ENCODE results near the gene CACNA2D2. TPM values are rescaled to one million over a fixed set of nuclear protein-coding genes. Genes with fewer than 3 reads are reported as not detected.

CACNA2D2 gene
- total and polyA plus RNA-seq, 2 of the 13 experiments (the other 11 are each of a cell fraction or from before 2014, with no cell fraction given), result not detected

- TF ChIP-seq PRDM10 (CRISPR knock-in tag; IDR thresholded peaks at IDR 0.05; ENCODE audit: low read depth), result peak; percentile 98
- peak; percentile 24; the same call in 1 of the 2 replicates for TF ChIP-seq HIVEP1 (CRISPR knock-in tag; IDR thresholded peaks at IDR 0.05)
- no peak for TF ChIP-seq MTF2 (CRISPR knock-in tag; IDR thresholded peaks at IDR 0.05; ENCODE audit: borderline replicate concordance)
- peak; percentile 30; the same call in 1 of the 3 replicates for TF ChIP-seq MXI1 (IDR thresholded peaks at IDR 0.05; ENCODE audit: borderline replicate concordance, low read depth, low read length)
- TF ChIP-seq ZNF3 (CRISPR knock-in tag; IDR thresholded peaks at IDR 0.05), result no peak
- TF ChIP-seq TAF15 (IDR thresholded peaks at IDR 0.05; ENCODE audit: low read depth, low read length, poor library complexity, severe bottlenecking), result no peak
- TF ChIP-seq ZNF878 (CRISPR knock-in tag; IDR thresholded peaks at IDR 0.05), result no peak; the same call in 1 of the 2 replicates
- TF ChIP-seq HDAC2 (CRISPR knock-in tag; IDR thresholded peaks at IDR 0.05), result peak; percentile 43; the same call in 1 of the 2 replicates
- peak; percentile 50 for TF ChIP-seq ZEB1 (IDR thresholded peaks at IDR 0.05; ENCODE audit: insufficient replicate concordance, low read depth)
- TF ChIP-seq ELF1 (CRISPR knock-in tag; IDR thresholded peaks at IDR 0.05), result no peak; the same call in 1 of the 2 replicates
- no peak for TF ChIP-seq NCOA1 (CRISPR knock-in tag; IDR thresholded peaks at IDR 0.05)
- TF ChIP-seq ZNF567 (CRISPR knock-in tag; IDR thresholded peaks at IDR 0.05; ENCODE audit: borderline replicate concordance), result 0 out of 2 replicates have a peak, but pooled peaks have one; percentile 31
- no peak for TF ChIP-seq ZNF17 (CRISPR knock-in tag; IDR thresholded peaks at IDR 0.05)
- TF ChIP-seq, protein P1, sequence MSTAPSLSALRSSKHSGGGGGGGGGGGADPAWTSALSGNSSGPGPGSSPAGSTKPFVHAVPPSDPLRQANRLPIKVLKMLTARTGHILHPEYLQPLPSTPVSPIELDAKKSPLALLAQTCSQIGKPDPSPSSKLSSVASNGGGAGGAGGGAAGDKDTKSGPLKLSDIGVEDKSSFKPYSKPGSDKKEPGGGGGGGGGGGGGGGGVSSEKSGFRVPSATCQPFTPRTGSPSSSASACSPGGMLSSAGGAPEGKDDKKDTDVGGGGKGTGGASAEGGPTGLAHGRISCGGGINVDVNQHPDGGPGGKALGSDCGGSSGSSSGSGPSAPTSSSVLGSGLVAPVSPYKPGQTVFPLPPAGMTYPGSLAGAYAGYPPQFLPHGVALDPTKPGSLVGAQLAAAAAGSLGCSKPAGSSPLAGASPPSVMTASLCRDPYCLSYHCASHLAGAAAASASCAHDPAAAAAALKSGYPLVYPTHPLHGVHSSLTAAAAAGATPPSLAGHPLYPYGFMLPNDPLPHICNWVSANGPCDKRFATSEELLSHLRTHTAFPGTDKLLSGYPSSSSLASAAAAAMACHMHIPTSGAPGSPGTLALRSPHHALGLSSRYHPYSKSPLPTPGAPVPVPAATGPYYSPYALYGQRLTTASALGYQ (CRISPR knock-in tag; IDR thresholded peaks at IDR 0.05), result no peak
- TF ChIP-seq TGIF2 (CRISPR knock-in tag; IDR thresholded peaks at IDR 0.05), result no peak
- TF ChIP-seq RNF219 (CRISPR knock-in tag; IDR thresholded peaks at IDR 0.05), result no peak; the same call in 1 of the 2 replicates
- 0 out of 2 replicates have a peak, but pooled peaks have one; percentile 26 for TF ChIP-seq ZNF124 (CRISPR knock-in tag; IDR thresholded peaks at IDR 0.05)
- no peak for TF ChIP-seq RFX5 (IDR thresholded peaks at IDR 0.05; ENCODE audit: low read depth, low read length)
- no peak for TF ChIP-seq ZNF549 (CRISPR knock-in tag; IDR thresholded peaks at IDR 0.05)
- peak; percentile 92 for TF ChIP-seq ASH2L (IDR thresholded peaks at IDR 0.05; ENCODE audit: insufficient read length, low read depth, low read length)
- no peak for TF ChIP-seq ZNF883 (CRISPR knock-in tag; IDR thresholded peaks at IDR 0.05; ENCODE audit: not compliant biosample characterization)
Measured at GRCh38 chr3:50321336-50322114, 181.9 kb downstream of the CACNA2D2 start (continued).

All from HepG2 (cell line).